ENCODE results near the gene TSHZ3.

DNA sequence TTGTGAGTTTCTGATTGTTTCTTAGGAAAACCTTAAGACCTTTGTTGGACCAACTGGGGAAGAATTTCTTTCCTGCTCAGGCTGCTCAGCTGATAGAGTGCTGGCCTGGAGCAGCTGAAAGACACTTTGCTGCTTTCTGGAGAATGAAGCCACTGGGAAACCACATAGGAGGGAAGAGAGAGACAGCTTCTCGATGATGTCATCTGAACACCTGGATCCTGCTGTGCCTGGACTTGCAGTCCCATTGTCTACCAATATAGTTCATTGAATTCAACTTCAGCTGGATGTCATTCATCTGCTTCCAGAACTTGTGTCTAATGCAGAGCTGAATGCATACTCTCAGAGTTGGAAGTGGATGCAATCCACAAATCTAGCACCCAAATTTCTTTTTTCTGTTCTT lies 34.3 kb upstream of the TSHZ3 start:
- no peak for TF ChIP-seq TAF1 (IDR thresholded peaks at IDR 0.05; ENCODE audit: low read depth)
- TF ChIP-seq, protein P1, sequence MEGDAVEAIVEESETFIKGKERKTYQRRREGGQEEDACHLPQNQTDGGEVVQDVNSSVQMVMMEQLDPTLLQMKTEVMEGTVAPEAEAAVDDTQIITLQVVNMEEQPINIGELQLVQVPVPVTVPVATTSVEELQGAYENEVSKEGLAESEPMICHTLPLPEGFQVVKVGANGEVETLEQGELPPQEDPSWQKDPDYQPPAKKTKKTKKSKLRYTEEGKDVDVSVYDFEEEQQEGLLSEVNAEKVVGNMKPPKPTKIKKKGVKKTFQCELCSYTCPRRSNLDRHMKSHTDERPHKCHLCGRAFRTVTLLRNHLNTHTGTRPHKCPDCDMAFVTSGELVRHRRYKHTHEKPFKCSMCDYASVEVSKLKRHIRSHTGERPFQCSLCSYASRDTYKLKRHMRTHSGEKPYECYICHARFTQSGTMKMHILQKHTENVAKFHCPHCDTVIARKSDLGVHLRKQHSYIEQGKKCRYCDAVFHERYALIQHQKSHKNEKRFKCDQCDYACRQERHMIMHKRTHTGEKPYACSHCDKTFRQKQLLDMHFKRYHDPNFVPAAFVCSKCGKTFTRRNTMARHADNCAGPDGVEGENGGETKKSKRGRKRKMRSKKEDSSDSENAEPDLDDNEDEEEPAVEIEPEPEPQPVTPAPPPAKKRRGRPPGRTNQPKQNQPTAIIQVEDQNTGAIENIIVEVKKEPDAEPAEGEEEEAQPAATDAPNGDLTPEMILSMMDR (IDR thresholded peaks at IDR 0.05; ENCODE audit: poor library complexity, severe bottlenecking) = no peak
- TF ChIP-seq POLR2AphosphoS5 (IDR thresholded peaks at IDR 0.05) = no peak
- TF ChIP-seq EZH2 (IDR thresholded peaks at IDR 0.05; ENCODE audit: borderline replicate concordance, insufficient read depth, low read length, poor library complexity, severe bottlenecking) = no peak
